Activated CD4-positive, alpha-beta T cell treated with anti-CD3 and anti-CD28 coated beads, Interleukin-2, amount 10 ng/mL, durations not matched to agents 24 days and 14 days (primary cell): ENCODE results near the gene ZFHX3. TPM values are rescaled to one million over a fixed set of nuclear protein-coding genes. Genes with fewer than 3 reads are reported as not detected.
A peak's percentile ranks its signal among the peaks of the same experiment; 100 is the strongest.

Experiments used
- DNase-seq: peaks from one replicate; pipeline ENCODE4 v3.0.0; 2022
- H3K27ac Mint-ChIP-seq: one replicate; pipeline ENCODE4 v1.8.0; 2022; ENCODE audit warnings: mild to moderate bottlenecking, mixed read lengths
- H3K27me3 Mint-ChIP-seq: one replicate; pipeline ENCODE4 v1.8.0; 2022; ENCODE audit warnings: mixed read lengths
- H3K36me3 Mint-ChIP-seq: one replicate; pipeline ENCODE4 v1.8.0; 2022; ENCODE audit warnings: low read depth, mild to moderate bottlenecking, mixed read lengths
- H3K4me1 Mint-ChIP-seq: one replicate; pipeline ENCODE4 v1.8.0; 2021; ENCODE audit warnings: mixed read lengths
- H3K4me3 Mint-ChIP-seq: one replicate; pipeline ENCODE4 v1.8.0; 2022; ENCODE audit warnings: mild to moderate bottlenecking, moderate library complexity, mixed read lengths
- H3K9me3 Mint-ChIP-seq: one replicate; pipeline ENCODE4 v1.8.0; 2021; ENCODE audit warnings: mixed read lengths
- intact Hi-C: fragments of 100-400 bp; cut with micrococcal nuclease; formaldehyde crosslinking; loops from one replicate; pipeline ENCODE4 v1.15.1; 2023
- total RNA-seq: library from RNA; stranded (reverse); gene quantifications from 2 replicates; pipeline ENCODE4 v1.2.3, GENCODE V29; 2022

Gene ZFHX3
- total RNA-seq, 1 donor from 2014 or later, result 0.49 TPM

DNA sequence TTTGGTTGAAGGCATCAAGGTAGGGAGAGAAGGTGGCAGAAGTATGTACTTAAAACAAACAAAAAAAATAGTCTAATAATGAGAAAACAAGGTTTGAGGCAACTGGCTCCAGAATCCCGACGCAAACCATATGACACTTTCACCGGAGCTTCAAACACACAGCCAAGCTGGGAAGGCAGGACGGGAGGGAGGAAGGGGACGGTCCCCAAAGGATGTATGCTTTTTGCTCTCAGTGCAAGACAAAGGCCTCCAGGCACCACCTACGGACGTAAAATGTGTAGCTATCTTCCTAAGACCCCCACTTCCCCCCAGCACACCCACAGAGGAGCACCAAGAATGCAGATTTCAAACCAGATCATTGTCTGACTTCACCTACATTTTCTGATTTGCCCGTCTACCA, 102.3 kb downstream of the ZFHX3 start:
- Mint-ChIP-seq H3K4me3 (no peak overlapping the region), H3K9me3 (no peaks in the 10 kb centered on the region), H3K27me3 (peaks cover 5% of the 10 kb centered on the region), H3K36me3 (no peaks in the 10 kb centered on the region), H3K4me1 (no peaks in the 10 kb centered on the region), H3K27ac (no peak overlapping the region)
- DNase-seq, result no peak
- intact Hi-C loops, result no loop called here

DNA sequence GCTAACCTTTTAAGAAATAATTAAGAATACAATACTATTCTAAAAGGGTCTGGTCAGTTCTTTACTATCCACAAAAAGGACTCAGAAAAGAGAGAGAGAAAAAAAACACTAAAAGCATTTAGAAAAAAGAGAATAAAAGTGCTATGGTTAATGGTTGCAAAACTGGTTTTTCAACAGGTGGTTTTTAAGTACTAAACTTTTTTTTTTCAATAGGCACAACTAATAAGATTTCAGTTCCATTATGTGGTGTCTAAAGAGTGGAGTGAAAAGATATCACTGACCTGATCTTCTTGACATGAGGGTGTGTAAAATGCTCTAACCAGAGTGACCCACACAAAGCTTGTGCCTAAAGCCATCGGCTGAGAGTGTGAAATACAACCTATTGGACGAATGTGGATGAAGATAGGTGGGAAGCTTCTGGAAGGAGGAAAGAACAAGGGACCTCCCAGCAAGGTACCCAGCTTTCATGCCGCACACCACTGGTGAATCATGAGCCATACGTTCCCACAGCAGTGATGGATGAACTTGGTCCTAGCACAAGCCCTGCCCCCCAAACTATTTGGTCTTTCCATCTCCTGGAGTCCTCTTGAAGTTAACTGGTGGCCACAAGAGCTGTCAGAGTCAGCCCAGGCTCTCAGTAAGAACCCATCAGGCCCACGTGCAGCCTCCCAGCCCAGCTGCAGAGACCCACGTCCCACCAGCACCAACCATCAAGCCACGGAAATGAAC, 103.0 kb downstream of the ZFHX3 start:
- no peak overlapping the region for H3K27ac Mint-ChIP-seq
- no peaks in the 10 kb centered on the region for H3K9me3 Mint-ChIP-seq
- H3K36me3 Mint-ChIP-seq, result no peaks in the 10 kb centered on the region
- intact Hi-C loops, result no loop called here
- H3K27me3 Mint-ChIP-seq, result peaks cover 5% of the 10 kb centered on the region
- DNase-seq, result no peak
- no peak overlapping the region for H3K4me3 Mint-ChIP-seq
- H3K4me1 Mint-ChIP-seq, result no peaks in the 10 kb centered on the region

DNA sequence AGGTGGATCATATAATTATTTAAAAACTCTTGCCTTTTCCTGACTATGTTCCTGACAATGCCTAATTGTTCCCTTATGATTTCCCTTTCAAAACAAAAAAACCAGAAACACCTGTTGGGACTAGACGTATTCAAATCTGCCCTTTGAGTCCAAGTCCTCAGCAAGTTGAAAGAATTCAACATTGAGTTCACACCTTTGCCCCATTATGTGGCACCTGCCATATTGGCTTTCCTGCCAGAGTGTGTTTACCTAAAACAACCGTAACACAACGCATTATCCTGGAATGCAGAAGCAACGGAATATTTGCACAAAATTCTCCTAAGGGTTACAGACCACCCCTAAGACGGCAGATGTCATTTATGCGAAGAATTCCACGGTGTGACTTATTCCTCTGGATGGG, 105.9 kb downstream of the ZFHX3 start:
- Mint-ChIP-seq H3K4me1 (no peaks in the 10 kb centered on the region), H3K9me3 (no peaks in the 10 kb centered on the region), H3K36me3 (no peaks in the 10 kb centered on the region), H3K27ac (no peak overlapping the region), H3K4me3 (no peak overlapping the region), H3K27me3 (peaks cover 5% of the 10 kb centered on the region)
- DNase-seq, result no peak
- intact Hi-C loops, result no loop called here

DNA sequence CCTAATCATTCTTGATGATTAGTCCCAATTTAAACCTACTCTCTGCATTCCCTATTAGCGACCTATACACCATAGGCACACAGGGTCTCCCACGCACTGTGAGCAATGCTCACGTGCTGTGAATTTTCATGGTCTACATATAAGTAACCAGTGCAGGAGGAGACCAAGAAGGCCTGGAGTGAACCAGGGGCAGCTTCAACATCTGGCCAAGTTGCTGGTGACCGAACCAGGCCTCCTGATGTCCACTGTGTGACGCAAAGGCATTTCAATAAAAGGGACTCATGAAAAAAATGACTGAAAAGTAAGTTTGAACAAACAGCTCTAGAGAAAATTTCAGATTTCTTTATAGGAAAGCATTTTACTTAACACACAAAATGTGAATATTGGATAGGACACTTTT, 107.0 kb downstream of the ZFHX3 start:
- DNase-seq, result no peak
- Mint-ChIP-seq H3K9me3 (no peaks in the 10 kb centered on the region), H3K27ac (no peak overlapping the region), H3K4me1 (no peaks in the 10 kb centered on the region), H3K27me3 (peaks cover 5% of the 10 kb centered on the region), H3K36me3 (no peaks in the 10 kb centered on the region), H3K4me3 (no peak overlapping the region)
- intact Hi-C loops, result no loop called here

DNA sequence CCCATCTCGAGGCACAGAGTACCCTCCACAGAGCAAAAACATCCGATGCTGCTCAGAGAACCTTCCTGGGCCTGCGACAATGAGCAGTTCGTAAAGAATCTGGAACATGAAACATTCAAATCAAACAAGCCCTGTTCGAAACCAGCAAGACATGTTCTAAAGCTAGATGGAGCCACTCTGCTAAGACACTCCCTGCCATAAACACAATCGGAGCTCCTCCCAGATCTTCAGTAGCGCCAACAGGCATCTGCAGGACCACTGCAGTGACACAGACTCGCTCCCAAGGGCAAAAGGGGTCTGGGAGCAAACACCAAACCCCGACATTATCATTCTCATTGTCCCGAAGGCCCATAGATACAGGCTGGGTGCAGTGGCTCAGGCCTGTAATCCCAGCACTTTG, 108.7 kb downstream of the ZFHX3 start:
- no peak overlapping the region for H3K4me3 Mint-ChIP-seq
- no peaks in the 10 kb centered on the region for H3K4me1 Mint-ChIP-seq
- no peak for DNase-seq
- intact Hi-C loops, result no loop called here
- H3K27me3 Mint-ChIP-seq, result peaks cover 7% of the 10 kb centered on the region
- no peaks in the 10 kb centered on the region for H3K36me3 Mint-ChIP-seq
- no peaks in the 10 kb centered on the region for H3K9me3 Mint-ChIP-seq
- H3K27ac Mint-ChIP-seq, result no peak overlapping the region

DNA sequence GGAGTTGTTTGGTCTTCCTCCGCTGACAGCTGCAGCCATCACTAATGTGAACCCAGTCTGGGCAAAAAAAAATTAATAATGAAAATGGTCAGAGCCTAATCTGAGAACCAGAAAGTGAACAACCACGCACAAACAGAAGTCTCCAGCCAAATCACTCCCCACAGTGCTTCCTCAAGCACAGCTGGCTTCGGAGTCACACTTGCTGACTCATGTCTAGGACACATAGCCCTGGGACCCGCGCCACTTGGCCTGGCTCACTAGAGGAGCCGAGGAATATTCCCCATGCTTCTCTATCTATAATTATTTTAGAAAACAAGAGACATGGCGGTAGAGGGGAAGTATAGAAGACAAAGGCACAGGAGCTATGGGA, 109.1 kb downstream of the ZFHX3 start:
- intact Hi-C loops, result no loop called here

DNA sequence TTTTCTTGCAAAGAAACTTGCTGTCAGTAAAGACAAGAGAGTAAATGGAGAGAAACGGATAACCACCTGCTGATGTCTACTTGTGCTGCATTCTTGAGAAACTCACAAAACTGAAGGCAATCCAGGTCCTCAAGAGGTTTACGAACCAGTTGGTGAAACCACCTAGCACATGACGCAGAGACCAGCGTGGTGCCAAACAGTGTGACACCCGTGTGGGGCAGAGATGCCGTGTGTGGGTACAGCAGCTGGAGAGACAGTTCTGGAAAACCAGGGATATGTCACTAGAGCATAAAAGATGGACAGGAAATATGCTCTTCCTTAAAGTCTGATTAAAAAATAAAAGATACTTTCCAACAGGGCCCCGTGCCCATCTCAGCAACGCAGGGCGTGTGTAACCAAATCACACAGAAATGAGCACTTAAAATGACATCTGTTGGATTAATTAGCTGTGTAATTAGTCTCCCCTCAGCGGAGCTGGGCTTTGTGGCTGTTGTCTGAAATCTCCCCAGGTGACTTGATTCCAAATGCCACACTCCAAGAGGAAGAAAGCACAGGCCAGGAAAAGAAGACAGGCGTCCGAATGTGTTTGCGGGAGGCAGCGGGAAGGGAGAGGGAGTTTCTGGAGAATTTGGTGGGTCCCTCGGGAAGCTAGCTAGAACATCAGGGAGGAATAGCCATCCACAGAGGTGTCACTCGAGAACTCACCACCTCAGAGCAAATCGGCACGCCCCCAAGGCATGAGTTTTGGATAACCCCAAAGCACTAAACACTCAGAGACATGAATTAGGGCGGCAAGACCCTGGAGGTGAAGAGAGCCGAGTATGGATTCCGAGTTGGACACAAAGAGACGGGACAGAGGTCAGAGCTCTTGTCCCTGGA, 109.8 kb downstream of the ZFHX3 start:
- H3K9me3 Mint-ChIP-seq, result no peaks in the 10 kb centered on the region
- H3K27ac Mint-ChIP-seq, result no peak overlapping the region
- H3K4me3 Mint-ChIP-seq, result no peak overlapping the region
- H3K27me3 Mint-ChIP-seq, result peaks cover 6% of the 10 kb centered on the region
- no peaks in the 10 kb centered on the region for H3K4me1 Mint-ChIP-seq
- intact Hi-C loops, result no loop called here
- no peak for DNase-seq
- H3K36me3 Mint-ChIP-seq, result no peaks in the 10 kb centered on the region

More for the DNA sequence above, 109.1 kb downstream of the ZFHX3 start:
- no peak for DNase-seq
- no peaks in the 10 kb centered on the region for H3K9me3 Mint-ChIP-seq
- no peaks in the 10 kb centered on the region for H3K4me1 Mint-ChIP-seq
- no peak overlapping the region for H3K4me3 Mint-ChIP-seq
- no peak overlapping the region for H3K27ac Mint-ChIP-seq
- H3K36me3 Mint-ChIP-seq, result no peaks in the 10 kb centered on the region
- peaks cover 6% of the 10 kb centered on the region for H3K27me3 Mint-ChIP-seq

DNA sequence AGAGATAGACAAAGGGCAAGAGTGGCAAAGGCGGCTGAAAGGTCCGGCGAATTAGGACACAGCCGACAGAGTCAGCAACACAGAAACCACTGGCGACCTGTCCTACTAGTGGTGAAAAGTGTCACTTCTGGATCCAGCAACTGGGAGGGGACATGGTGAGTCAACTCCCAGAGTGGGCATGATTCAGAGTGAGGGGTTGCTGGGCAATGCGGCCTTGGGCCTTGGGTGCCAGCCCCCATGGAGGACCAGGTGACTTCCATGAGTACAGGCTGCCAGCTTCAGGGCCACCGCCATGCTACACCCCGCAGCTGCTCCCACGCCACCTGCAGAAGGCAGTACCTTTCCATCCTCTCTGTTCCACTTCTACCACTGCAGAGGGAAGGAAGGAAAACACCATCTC, 110.6 kb downstream of the ZFHX3 start:
- peaks cover 5% of the 10 kb centered on the region for H3K4me1 Mint-ChIP-seq
- intact Hi-C loops, result no loop called here
- no peak for DNase-seq
- no peaks in the 10 kb centered on the region for H3K36me3 Mint-ChIP-seq
- H3K9me3 Mint-ChIP-seq, result no peaks in the 10 kb centered on the region
- no peak overlapping the region for H3K27ac Mint-ChIP-seq
- H3K4me3 Mint-ChIP-seq, result no peak overlapping the region
- peaks cover 6% of the 10 kb centered on the region for H3K27me3 Mint-ChIP-seq

DNA sequence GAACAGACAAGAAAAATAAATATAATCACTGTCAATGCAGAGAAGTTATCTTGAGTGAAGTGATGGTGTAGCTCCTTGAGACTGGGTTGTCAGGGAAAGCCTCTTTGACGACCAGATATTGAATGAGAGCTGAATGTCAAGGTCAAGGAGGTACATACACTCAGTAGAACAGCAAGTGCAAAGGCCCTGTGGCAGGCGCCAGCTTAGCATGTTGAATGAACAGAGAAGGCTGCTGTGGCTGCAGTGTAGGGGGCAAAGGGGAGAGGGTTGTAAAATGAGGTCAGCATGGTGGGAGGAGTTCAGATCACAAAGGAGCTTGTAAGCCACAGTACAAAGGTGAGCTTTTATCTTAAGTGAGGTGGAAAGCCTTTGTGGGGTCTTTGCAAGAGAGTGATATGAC, 111.5 kb downstream of the ZFHX3 start:
- Mint-ChIP-seq H3K4me3 (no peak overlapping the region), H3K27ac (no peak overlapping the region), H3K36me3 (no peaks in the 10 kb centered on the region), H3K9me3 (no peaks in the 10 kb centered on the region), H3K4me1 (peaks cover 12% of the 10 kb centered on the region), H3K27me3 (peaks cover 3% of the 10 kb centered on the region)
- intact Hi-C loops, result no loop called here
- no peak for DNase-seq

DNA sequence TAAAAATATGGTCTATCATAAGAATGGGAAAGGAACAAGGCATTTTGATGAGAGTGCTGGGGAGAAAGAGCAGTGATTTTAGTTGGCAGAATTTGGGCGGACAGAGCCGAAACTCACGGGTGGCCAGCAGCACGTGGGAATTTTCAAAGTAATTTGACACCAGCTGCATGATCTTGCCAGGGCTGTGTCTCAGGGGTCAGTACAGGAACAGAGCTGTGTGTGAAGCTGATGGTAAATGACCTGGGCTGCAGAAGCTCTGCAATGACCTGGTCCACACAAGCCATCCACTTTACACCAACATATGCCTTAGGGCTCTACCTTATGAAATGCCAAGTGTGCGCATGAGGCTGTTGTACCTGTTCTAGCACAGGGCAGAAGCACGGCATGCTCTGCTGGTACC, 112.0 kb downstream of the ZFHX3 start:
- Mint-ChIP-seq H3K27ac (no peak overlapping the region), H3K4me1 (peaks cover 12% of the 10 kb centered on the region), H3K27me3 (peaks cover 3% of the 10 kb centered on the region), H3K4me3 (no peak overlapping the region), H3K9me3 (no peaks in the 10 kb centered on the region), H3K36me3 (no peaks in the 10 kb centered on the region)
- intact Hi-C loops, result no loop called here
- no peak for DNase-seq

DNA sequence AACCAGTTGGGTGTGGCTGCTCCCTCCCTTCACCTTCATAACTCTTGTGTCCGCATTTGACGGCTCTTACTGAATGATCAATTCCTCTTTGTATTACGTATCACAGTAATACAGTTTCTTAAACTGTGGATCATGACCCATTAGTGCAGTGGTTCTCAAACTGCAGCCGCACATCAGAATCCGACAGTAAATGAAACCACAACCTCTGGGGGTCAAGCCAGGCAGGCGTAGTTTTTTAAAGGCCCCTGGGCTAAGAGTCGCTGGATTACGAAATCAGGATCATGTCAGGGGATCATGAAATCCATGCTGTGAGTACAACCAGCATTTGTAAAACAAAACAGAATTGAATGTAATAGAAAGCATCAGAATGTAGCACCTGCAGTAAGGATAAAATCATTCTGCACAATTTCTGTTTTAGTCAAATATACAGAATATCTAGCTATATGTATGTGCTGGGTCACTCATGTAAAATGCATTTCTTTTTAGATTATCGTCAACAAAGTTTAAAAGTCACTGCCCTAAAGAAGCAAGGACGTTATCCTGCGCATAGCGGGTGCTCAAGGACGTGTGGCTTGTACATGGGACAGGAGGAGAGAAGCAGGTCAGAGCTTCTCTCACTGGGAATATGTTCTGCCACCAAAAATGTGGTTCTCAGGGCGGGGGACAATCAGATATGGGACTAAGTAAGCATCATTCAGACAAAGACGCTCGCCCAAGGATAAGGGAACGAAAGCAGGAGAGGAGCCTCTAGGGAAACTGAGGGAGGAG, 113.1 kb downstream of the ZFHX3 start:
- Mint-ChIP-seq H3K4me3 (no peak overlapping the region), H3K27me3 (peaks cover 3% of the 10 kb centered on the region), H3K36me3 (no peaks in the 10 kb centered on the region), H3K27ac (no peak overlapping the region), H3K9me3 (no peaks in the 10 kb centered on the region), H3K4me1 (peaks cover 12% of the 10 kb centered on the region)
- no peak for DNase-seq
- intact Hi-C loops, result no loop called here

DNA sequence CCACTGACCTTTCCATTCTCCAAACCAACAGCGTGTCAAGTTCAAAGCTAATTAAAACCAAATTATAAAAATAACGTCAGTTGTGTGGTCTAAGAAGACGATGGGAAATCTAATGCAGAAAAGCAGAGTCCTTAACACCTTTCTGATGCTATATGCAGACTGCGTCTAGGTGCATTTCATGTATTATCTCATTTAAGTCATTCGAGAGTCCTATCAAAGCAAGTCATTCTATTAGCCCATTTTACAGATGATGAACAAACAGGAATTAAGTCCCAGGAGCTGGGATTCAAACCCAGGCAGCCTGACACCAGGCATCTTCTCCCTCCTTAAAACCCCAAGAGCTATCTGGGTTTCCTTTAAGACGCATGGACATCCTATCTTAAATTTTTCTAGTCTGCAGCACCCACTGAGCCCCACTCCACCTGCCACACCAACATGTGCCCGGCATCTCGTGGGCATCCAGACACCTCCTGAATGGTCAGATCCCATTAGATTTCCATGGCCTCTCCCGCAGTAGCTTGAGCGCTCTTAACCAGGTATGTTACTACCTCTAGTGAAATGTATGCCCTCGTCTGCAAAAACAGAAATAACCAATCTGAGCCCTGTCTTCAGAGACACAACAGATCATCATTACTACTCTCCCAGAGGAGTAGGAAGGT, 115.1 kb downstream of the ZFHX3 start:
- intact Hi-C loops, result no loop called here
- no peak for DNase-seq
- no peak overlapping the region for H3K27ac Mint-ChIP-seq
- H3K4me3 Mint-ChIP-seq, result no peak overlapping the region
- peaks cover 3% of the 10 kb centered on the region for H3K27me3 Mint-ChIP-seq
- H3K4me1 Mint-ChIP-seq, result peaks cover 12% of the 10 kb centered on the region
- no peaks in the 10 kb centered on the region for H3K36me3 Mint-ChIP-seq
- no peaks in the 10 kb centered on the region for H3K9me3 Mint-ChIP-seq

DNA sequence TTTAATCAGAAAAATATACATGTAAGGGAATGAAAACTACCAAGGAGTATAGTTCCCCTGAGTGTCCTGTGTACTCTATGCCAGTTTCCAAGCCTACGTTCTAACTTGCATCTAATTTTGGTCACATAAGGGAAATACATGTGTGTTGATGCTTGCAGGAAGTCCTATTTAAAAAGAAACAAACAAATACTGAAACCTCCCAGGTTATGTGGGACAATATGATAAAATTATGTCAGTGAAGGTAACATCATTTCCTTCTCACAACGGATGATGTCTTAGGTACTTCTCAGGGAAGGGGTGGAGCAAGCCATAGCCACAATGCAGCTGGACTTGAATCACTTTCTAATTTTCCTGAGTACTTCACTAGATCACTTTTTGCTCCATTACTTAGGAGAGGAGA, 115.9 kb downstream of the ZFHX3 start:
- Mint-ChIP-seq H3K27ac (peak overlapping the region; percentile 49), H3K27me3 (peaks cover 3% of the 10 kb centered on the region), H3K36me3 (no peaks in the 10 kb centered on the region), H3K9me3 (no peaks in the 10 kb centered on the region), H3K4me3 (peak overlapping the region; percentile 43), H3K4me1 (peaks cover 14% of the 10 kb centered on the region)
- intact Hi-C loops, result no loop called here
- DNase-seq, result peak; percentile 63
